OCI-LY3 (cell line): Measurements from ENCODE around the gene MYO5B.

Experiments
- EZH2phosphoT487 ChIP-seq: fragments of 200-600 bp; shearing (Covaris generic); IDR thresholded peaks from 2 replicates; pipeline ENCODE4 v1.6.1; 2018; ENCODE audit warnings: antibody characterized with exemption, mixed run types, low read depth
- TF ChIP-seq, protein P1 (sequence below): fragments of 200-600, 300-600 bp; sonication (generic); IDR thresholded peaks from 2 replicates; pipeline ENCODE4 v1.5.1; 2014; ENCODE audit warnings: antibody characterized with exemption, low read length, low read depth

DNA sequence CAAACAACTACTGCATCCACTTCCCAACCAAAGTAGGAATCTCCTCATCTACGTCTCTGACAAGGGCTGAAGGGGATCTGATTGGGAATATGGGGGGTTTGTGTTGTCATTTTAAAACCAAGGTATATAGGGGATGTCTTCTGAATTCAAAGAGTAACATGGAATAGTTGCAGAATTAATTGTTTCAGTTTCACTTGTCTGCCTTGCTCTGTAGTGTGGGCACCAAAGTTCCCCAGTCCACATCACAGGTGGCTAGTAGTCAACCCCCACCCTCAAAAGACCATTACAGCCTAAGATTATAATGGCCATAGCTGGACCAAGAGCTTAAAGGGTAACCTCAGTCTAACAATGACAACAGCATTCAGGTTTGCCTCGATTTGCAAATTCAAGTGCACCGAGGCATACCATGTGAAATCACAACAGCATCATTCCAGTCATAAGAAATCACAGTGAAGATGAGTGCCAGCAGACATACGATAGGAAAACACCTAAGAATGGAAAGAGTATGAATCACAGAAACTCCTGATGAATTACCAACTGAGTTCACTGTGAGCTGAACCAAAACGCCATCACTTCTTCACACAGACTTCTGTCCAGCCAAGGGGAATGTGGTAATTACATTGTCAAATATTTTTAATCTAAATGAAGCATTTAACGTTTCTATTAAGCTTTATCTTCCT is 52.4 kb downstream of the MYO5B start:
- TF ChIP-seq, protein P1, sequence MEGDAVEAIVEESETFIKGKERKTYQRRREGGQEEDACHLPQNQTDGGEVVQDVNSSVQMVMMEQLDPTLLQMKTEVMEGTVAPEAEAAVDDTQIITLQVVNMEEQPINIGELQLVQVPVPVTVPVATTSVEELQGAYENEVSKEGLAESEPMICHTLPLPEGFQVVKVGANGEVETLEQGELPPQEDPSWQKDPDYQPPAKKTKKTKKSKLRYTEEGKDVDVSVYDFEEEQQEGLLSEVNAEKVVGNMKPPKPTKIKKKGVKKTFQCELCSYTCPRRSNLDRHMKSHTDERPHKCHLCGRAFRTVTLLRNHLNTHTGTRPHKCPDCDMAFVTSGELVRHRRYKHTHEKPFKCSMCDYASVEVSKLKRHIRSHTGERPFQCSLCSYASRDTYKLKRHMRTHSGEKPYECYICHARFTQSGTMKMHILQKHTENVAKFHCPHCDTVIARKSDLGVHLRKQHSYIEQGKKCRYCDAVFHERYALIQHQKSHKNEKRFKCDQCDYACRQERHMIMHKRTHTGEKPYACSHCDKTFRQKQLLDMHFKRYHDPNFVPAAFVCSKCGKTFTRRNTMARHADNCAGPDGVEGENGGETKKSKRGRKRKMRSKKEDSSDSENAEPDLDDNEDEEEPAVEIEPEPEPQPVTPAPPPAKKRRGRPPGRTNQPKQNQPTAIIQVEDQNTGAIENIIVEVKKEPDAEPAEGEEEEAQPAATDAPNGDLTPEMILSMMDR, result no peak
- TF ChIP-seq EZH2phosphoT487, result no peak
